H1 (cell line): ENCODE results near the gene KCTD3. TPM values are rescaled to one million over a fixed set of nuclear protein-coding genes. Genes with fewer than 3 reads are reported as not detected.

ENCODE experiments used
- CTCF ChIA-PET: fragments of 300-600 bp; sonication (Branson Sonifier 250); formaldehyde crosslinking; loops from one replicate; lab custom pipeline; 2021; ENCODE audit not compliant: partially characterized antibody; lab: Charles Lee
- POLR2A ChIA-PET: fragments of 300-600 bp; sonication (Branson Sonifier 250); formaldehyde crosslinking; loops from one replicate; lab custom pipeline; 2021; ENCODE audit warnings: inconsistent platforms; ENCODE audit not compliant: partially characterized antibody; lab: Charles Lee
- DNase-seq, 2 experiments: peaks; one replicate each; pipeline versions ENCODE4 v3.0.0 to v3.0.0-alpha.2; 2010 to 2022; ENCODE audit warnings: low spot score in 2 of 2, low read depth in 1 of 2, mixed read lengths in 1 of 2
- FAIRE-seq: peaks from 2 replicates; lab custom pipeline; 2011; peaks lifted over from hg19 to GRCh38; lab: Jason Lieb, UNC
- H2AFZ ChIP-seq: 2 replicates; pipeline ENCODE4 v1.8.1; 2012; ENCODE audit warnings: low read length, inconsistent platforms
- H2AK5ac ChIP-seq: 2 replicates; pipeline ENCODE4 v1.6.1; 2013; ENCODE audit warnings: low read depth, low read length
- H2BK120ac ChIP-seq: replicated peaks from 2 replicates; pipeline ENCODE3; 2013; ENCODE audit warnings: low read depth, low read length, inconsistent platforms
- H2BK12ac ChIP-seq: 2 replicates; pipeline ENCODE4 v1.6.1; 2013; ENCODE audit warnings: low read depth, low read length
- H2BK15ac ChIP-seq: 2 replicates; pipeline ENCODE4 v1.6.1; 2013; ENCODE audit warnings: low read length
- H2BK20ac ChIP-seq: 2 replicates; pipeline ENCODE4 v1.6.1; 2013; ENCODE audit warnings: low read length
- H2BK5ac ChIP-seq: 2 replicates; pipeline ENCODE4 v1.6.1; 2013; ENCODE audit warnings: low read depth, low read length
- H3K14ac ChIP-seq: 2 replicates; pipeline ENCODE4 v1.6.1; 2013; ENCODE audit warnings: inconsistent platforms; ENCODE audit not compliant: insufficient read length
- H3K18ac ChIP-seq: 2 replicates; pipeline ENCODE4 v1.6.1; 2013; ENCODE audit warnings: low read length; ENCODE audit errors: extremely low read depth
- H3K23ac ChIP-seq: 2 replicates; pipeline ENCODE4 v1.6.1; 2013; ENCODE audit warnings: inconsistent platforms; ENCODE audit not compliant: insufficient read length
- H3K23me2 ChIP-seq: 2 replicates; pipeline ENCODE4 v1.6.1; 2013; ENCODE audit warnings: low read depth, low read length
- H3K27ac ChIP-seq: 2 replicates; pipeline ENCODE4 v1.6.1; 2011; ENCODE audit warnings: low read depth, low read length, inconsistent platforms
- H3K27me3 ChIP-seq, 4 experiments: replicated peaks in 1 of 4; 1 replicate in 1 of 4; 2 replicates in 3 of 4; pipeline versions ENCODE4 v1.6.1 to v1.8.1; 2011 to 2013; ENCODE audit warnings: low read length in 3 of 4, mild to moderate bottlenecking in 3 of 4, inconsistent platforms in 2 of 4, mixed read lengths in 2 of 4, moderate library complexity in 1 of 4; ENCODE audit not compliant: control insufficient read depth in 3 of 4, insufficient read depth in 3 of 4; ENCODE audit errors: extremely low read depth in 1 of 4
- H3K36me3 ChIP-seq, 4 experiments: 2 replicates each; pipeline versions ENCODE4 v1.6.1 to v1.8.1; 2011 to 2013; ENCODE audit warnings: mild to moderate bottlenecking in 4 of 4, low read length in 3 of 4, moderate library complexity in 2 of 4, control low read depth in 1 of 4, inconsistent platforms in 1 of 4; ENCODE audit not compliant: insufficient read depth in 4 of 4, control insufficient read depth in 2 of 4
- H3K4ac ChIP-seq: replicated peaks from 2 replicates; pipeline ENCODE3; 2013; ENCODE audit warnings: low read length, low read depth, mixed read lengths, inconsistent platforms; ENCODE audit not compliant: insufficient read length
- H3K4me1 ChIP-seq, 4 experiments: replicated peaks in 1 of 4; 1 replicate in 1 of 4; 2 replicates in 3 of 4; pipeline versions ENCODE4 v1.6.1 to v1.8.1; 2011 to 2013; ENCODE audit warnings: low read length in 3 of 4, inconsistent platforms in 2 of 4, mixed read lengths in 1 of 4; ENCODE audit not compliant: insufficient read depth in 4 of 4, control insufficient read depth in 3 of 4
- H3K4me2 ChIP-seq, 2 experiments: 2 replicates each; pipeline versions ENCODE4 v1.6.1 to v1.8.1; 2011 to 2013; ENCODE audit warnings: low read depth in 2 of 2, low read length in 2 of 2, control low read depth in 1 of 2, inconsistent platforms in 1 of 2, mild to moderate bottlenecking in 1 of 2; ENCODE audit not compliant: insufficient read depth in 1 of 2
- H3K4me3 ChIP-seq, 4 experiments: fragments of 200-600, 300-600 bp in 1 of 4; sonication (generic), shearing (Covaris generic), sonication (Bioruptor Twin) in 1 of 4; 2 replicates each; pipeline versions ENCODE4 v1.5.1 to v1.8.1; 2011 to 2016; ENCODE audit warnings: low read length in 4 of 4, low read depth in 3 of 4, control low read depth in 2 of 4, inconsistent platforms in 2 of 4, mild to moderate bottlenecking in 2 of 4, mixed read lengths in 1 of 4, moderate library complexity in 1 of 4; ENCODE audit not compliant: insufficient read depth in 2 of 4; ENCODE audit errors: extremely low read depth in 1 of 4
- H3K56ac ChIP-seq: replicated peaks from 2 replicates; pipeline ENCODE3; 2013; ENCODE audit warnings: low read depth, mild to moderate bottlenecking, mixed read lengths, low read length, inconsistent platforms; ENCODE audit not compliant: insufficient read length
- H3K79me1 ChIP-seq: 2 replicates; pipeline ENCODE4 v1.6.1; 2013; ENCODE audit warnings: low read depth, low read length, control low read depth
- H3K79me2 ChIP-seq, 2 experiments: 2 replicates each; pipeline versions ENCODE4 v1.6.1 to v1.8.1; 2012 to 2013; ENCODE audit warnings: low read length in 2 of 2, mild to moderate bottlenecking in 2 of 2, inconsistent platforms in 1 of 2; ENCODE audit not compliant: insufficient read depth in 2 of 2, control insufficient read depth in 1 of 2
- H3K9ac ChIP-seq, 4 experiments: replicated peaks in 1 of 4; 1 replicate in 1 of 4; 2 replicates in 3 of 4; pipeline versions ENCODE4 v1.6.1 to v1.8.1; 2011 to 2013; ENCODE audit warnings: low read depth in 3 of 4, low read length in 3 of 4, control low read depth in 2 of 4, mild to moderate bottlenecking in 2 of 4, moderate library complexity in 2 of 4, inconsistent platforms in 1 of 4; ENCODE audit errors: extremely low read depth in 1 of 4
- H3K9me3 ChIP-seq, 2 experiments: 2 replicates each; pipeline versions ENCODE4 v1.6.1 to v1.8.1; 2012 to 2013; ENCODE audit warnings: mild to moderate bottlenecking in 2 of 2, moderate library complexity in 2 of 2, control low read depth in 1 of 2, inconsistent platforms in 1 of 2, low read depth in 1 of 2, low read length in 1 of 2, mixed read lengths in 1 of 2; ENCODE audit not compliant: insufficient read depth in 2 of 2
- H4K20me1 ChIP-seq, 2 experiments: replicated peaks in 1 of 2; 2 replicates each; pipeline versions ENCODE3 to v1.8.1; 2011 to 2013; ENCODE audit warnings: inconsistent platforms in 2 of 2, low read length in 2 of 2, mild to moderate bottlenecking in 1 of 2; ENCODE audit not compliant: insufficient read depth in 2 of 2, control insufficient read depth in 1 of 2
- H4K5ac ChIP-seq: 2 replicates; pipeline ENCODE4 v1.6.1; 2013; ENCODE audit warnings: low read length, low read depth, mixed read lengths, inconsistent platforms; ENCODE audit not compliant: insufficient read length
- H4K8ac ChIP-seq: 2 replicates; pipeline ENCODE4 v1.8.0; 2013; ENCODE audit warnings: mild to moderate bottlenecking, moderate library complexity, low read length, inconsistent platforms; ENCODE audit not compliant: insufficient read depth; ENCODE audit errors: extremely low read depth
- H4K91ac ChIP-seq: replicated peaks from 2 replicates; pipeline ENCODE3; 2013; ENCODE audit warnings: low read length, mixed read lengths, inconsistent platforms; ENCODE audit not compliant: insufficient read length
- CEBPB ChIP-seq: IDR thresholded peaks from 2 replicates; pipeline ENCODE4 v1.6.1; 2012; ENCODE audit warnings: low read depth, low read length
- CTBP2 ChIP-seq: IDR thresholded peaks from 2 replicates; pipeline ENCODE4 v1.7.0; 2011; ENCODE audit warnings: borderline replicate concordance, mild to moderate bottlenecking, moderate library complexity, mixed read lengths, low read length; ENCODE audit not compliant: insufficient read depth, insufficient read length
- GABPA ChIP-seq: IDR thresholded peaks from 2 replicates; pipeline ENCODE4 v1.6.1; 2011; ENCODE audit warnings: mild to moderate bottlenecking, low read length, moderate library complexity, borderline replicate concordance; ENCODE audit not compliant: insufficient read depth
- JUND ChIP-seq: IDR thresholded peaks from 2 replicates; pipeline ENCODE4 v1.6.1; 2011; ENCODE audit warnings: mild to moderate bottlenecking, improper control_type of control experiment, low read length
- PHF8 ChIP-seq: fragments of 200-600 bp; sonication (generic); conservative IDR thresholded peaks from 2 replicates; pipeline ENCODE4 v1.7.1; 2012; ENCODE audit warnings: low read depth, mild to moderate bottlenecking, inconsistent platforms, low read length, moderate library complexity
- POLR2A ChIP-seq, 2 experiments: IDR thresholded peaks; 1 replicate in 1 of 2; 2 replicates in 1 of 2; pipeline ENCODE4 v1.6.1; 2011; ENCODE audit warnings: low read depth in 2 of 2, low read length in 2 of 2, mild to moderate bottlenecking in 2 of 2; ENCODE audit errors: control extremely low read depth in 1 of 2
- POU5F1 ChIP-seq: IDR thresholded peaks from 2 replicates; pipeline ENCODE4 v1.6.1; 2011; ENCODE audit warnings: low read depth, mild to moderate bottlenecking, low read length, moderate library complexity
- RBBP5 ChIP-seq: IDR thresholded peaks from 2 replicates; pipeline ENCODE4 v1.7.1; 2012; ENCODE audit warnings: low read depth, mild to moderate bottlenecking, inconsistent platforms, low read length, moderate library complexity, borderline replicate concordance
- SIRT6 ChIP-seq: IDR thresholded peaks from one replicate; pipeline ENCODE4 v1.7.1; 2012; ENCODE audit warnings: low read length, inconsistent platforms
- SUZ12 ChIP-seq: fragments of 200-600 bp; sonication (generic); IDR thresholded peaks from 2 replicates; pipeline ENCODE4 v1.6.1; 2012; ENCODE audit warnings: mild to moderate bottlenecking, inconsistent platforms, low read length, moderate library complexity, mixed read lengths
- TAF1 ChIP-seq: IDR thresholded peaks from 2 replicates; pipeline ENCODE4 v1.6.1; 2011; ENCODE audit warnings: mild to moderate bottlenecking, low read depth, low read length
- TAF7 ChIP-seq: optimal IDR thresholded peaks from 2 replicates; pipeline ENCODE3; 2011; ENCODE audit warnings: low read depth, mild to moderate bottlenecking, inconsistent platforms, low read length, moderate library complexity, borderline replicate concordance
- TBP ChIP-seq: IDR thresholded peaks from 2 replicates; pipeline ENCODE4 v1.6.1; 2011; ENCODE audit warnings: low read depth, low read length, improper control_type of control experiment
- ZNF274 ChIP-seq: IDR thresholded peaks from 2 replicates; pipeline ENCODE4 v1.7.0; 2012; ENCODE audit warnings: low read length, borderline replicate concordance; ENCODE audit errors: extremely low read depth
- WGBS, 2 experiments: shearing (Covaris generic) in 1 of 2; methylation state at CpG; one replicate each; pipeline versions ENCODE4 v1.1.6 to v1.1.7; 2013 to 2015; ENCODE audit warnings: low lambda C conversion rate in 2 of 2, mixed read lengths in 2 of 2, inconsistent platforms in 1 of 2, low coverage in 1 of 2, missing lambda C conversion rate in 1 of 2; ENCODE audit not compliant: insufficient replicate concordance in 2 of 2, insufficient coverage in 1 of 2, insufficient read length in 1 of 2; ENCODE audit errors: extremely low coverage in 1 of 2, missing lambda C conversion rate in 1 of 2; 5-methylcytosine and 5-hydroxymethylcytosine counted together
- polyA plus RNA-seq, 7 experiments: library from polyadenylated mRNA; depleted of rRNA in 3 of 7; stranded (reverse) in 5 of 7; unstranded in 2 of 7; fragments of >200 nt in 5 of 7; fragments of 200-250 nt in 2 of 7; gene quantifications; 1 replicate in 5 of 7; 2 replicates in 1 of 7; 4 replicates in 1 of 7; pipeline versions ENCODE4 v1.2.1 to v1.2.3, GENCODE V29; 2011 to 2013; ENCODE audit warnings: missing spikeins in 2 of 7, mixed read lengths in 2 of 7
- total RNA-seq: library from RNA; stranded (reverse); fragmentation: NEBNext Ultra II Directional; extraction: Animal tissue kit (Norgen Biotek cat#: 25700); gene quantifications from 2 replicates; pipeline ENCODE4 v1.2.1, GENCODE V29; 2021
- TF ChIP-seq, protein P1 (sequence below): IDR thresholded peaks from 2 replicates; pipeline ENCODE4 v1.6.1; 2012; ENCODE audit warnings: inconsistent platforms

KCTD3 gene
- total and polyA plus RNA-seq, 2 of the 8 experiments (the other 6 are each of a cell fraction or from before 2014, with no cell fraction given): 43.0 to 55.6 TPM

GRCh38 chr1:215631489-215631888 is 64.4 kb downstream of the KCTD3 start:
- FAIRE-seq (no peak), DNase-seq (no peak)
- Histone ChIP-seq H4K5ac (peak overlapping the region; percentile 30), H3K14ac (no peak overlapping the region), H3K4me2 (no peak overlapping the region), H3K23ac (no peak overlapping the region), H2BK120ac (no peak overlapping the region), H2AK5ac (no peak overlapping the region), H3K9ac (no peak overlapping the region), H2BK15ac (no peak overlapping the region), H3K4ac (no peak overlapping the region), H3K79me2 (no peaks in the 10 kb centered on the region), H2AFZ (no peak overlapping the region), H3K36me3 (no peaks in the 10 kb centered on the region), H3K4me3 (no peak overlapping the region), H2BK20ac (no peak overlapping the region), H2BK5ac (no peak overlapping the region), H3K23me2 (no peaks in the 10 kb centered on the region; the same call in 1 of the 2 replicates), H3K9me3 (no peaks in the 10 kb centered on the region), H3K56ac (no peak overlapping the region), H3K4me1 (peaks cover 1 to 9% (median 5%) of the 10 kb centered on the region in 4 experiments; a peak in 5 of 7 replicates), H4K20me1 (no peaks in the 10 kb centered on the region), H2BK12ac (no peak overlapping the region), H4K91ac (no peak overlapping the region), H3K79me1 (no peaks in the 10 kb centered on the region), H3K27ac (no peak overlapping the region), H3K27me3 (no peaks in the 10 kb centered on the region), H3K18ac (no peak overlapping the region), H4K8ac (no peak overlapping the region)
- ChIA-PET CTCF (interaction anchor here (1.5 kb wide), 1 partner anchor 13 kb away, joined by 3 read pairs; no protein-coding TSS in a partner anchor), POLR2A (no interaction called here)
- WGBS, 2 experiments: 86% methylated on average over 3 of the region's 3 CpGs; no CpG with 5 or more reads in 1 of the 2 experiments
- TF ChIP-seq, protein P1, sequence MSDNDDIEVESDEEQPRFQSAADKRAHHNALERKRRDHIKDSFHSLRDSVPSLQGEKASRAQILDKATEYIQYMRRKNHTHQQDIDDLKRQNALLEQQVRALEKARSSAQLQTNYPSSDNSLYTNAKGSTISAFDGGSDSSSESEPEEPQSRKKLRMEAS: no peak
- TF ChIP-seq POLR2A (IDR thresholded peaks at IDR 0.05; ENCODE audit: control extremely low read depth in 1 of 2, low read depth in 2 of 2, low read length in 2 of 2): no peak
- no peak for TF ChIP-seq TAF7
- no peak for TF ChIP-seq SIRT6
- no peak for TF ChIP-seq CTBP2
- TF ChIP-seq PHF8: no peak
- no peak for TF ChIP-seq SUZ12
- TF ChIP-seq POU5F1: no peak
- no peak for TF ChIP-seq CEBPB
- TF ChIP-seq TAF1: no peak
- TF ChIP-seq ZNF274: no peak
- TF ChIP-seq TBP: no peak
- TF ChIP-seq GABPA: no peak
- no peak for TF ChIP-seq RBBP5
- TF ChIP-seq JUND: no peak
